Fibroblast of pulmonary artery (primary cell): ENCODE results near the gene CREB3L4.

Source experiments
- DNase-seq: peaks from one replicate; pipeline ENCODE4 v3.0.0-alpha.2; 2010; ENCODE audit warnings: low read depth
- H3K4me3 ChIP-seq: replicated peaks from 2 replicates; pipeline ENCODE4 v1.5.1; 2011; ENCODE audit warnings: low read depth, mild to moderate bottlenecking, control low read depth, low read length, moderate library complexity
- CTCF ChIP-seq: IDR thresholded peaks from 2 replicates; pipeline ENCODE4 v1.5.1; 2011; ENCODE audit warnings: mild to moderate bottlenecking, control low read depth, low read length, inconsistent platforms; ENCODE audit errors: missing control alignments

CREB3L4 gene

DNA sequence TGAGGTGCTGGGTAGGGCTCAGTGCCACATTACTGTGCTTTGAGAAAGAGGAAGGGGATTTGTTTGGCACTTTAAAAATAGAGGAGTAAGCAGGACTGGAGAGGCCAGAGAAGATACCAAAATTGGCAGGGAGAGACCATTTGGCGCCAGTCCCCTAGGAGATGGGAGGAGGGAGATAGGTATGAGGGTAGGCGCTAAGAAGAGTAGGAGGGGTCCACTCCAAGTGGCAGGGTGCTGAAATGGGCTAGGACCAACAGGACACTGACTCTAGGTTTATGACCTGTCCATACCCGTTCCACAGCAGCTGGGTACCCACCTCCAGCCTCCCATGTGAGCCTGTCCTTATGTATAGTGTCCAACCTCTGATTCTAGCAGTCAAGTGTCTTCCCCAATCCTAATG lies 8.2 kb upstream of the CREB3L4 start:
- H3K4me3 ChIP-seq, result no peak overlapping the region
- TF ChIP-seq CTCF, result no peak
- DNase-seq, result no peak

DNA sequence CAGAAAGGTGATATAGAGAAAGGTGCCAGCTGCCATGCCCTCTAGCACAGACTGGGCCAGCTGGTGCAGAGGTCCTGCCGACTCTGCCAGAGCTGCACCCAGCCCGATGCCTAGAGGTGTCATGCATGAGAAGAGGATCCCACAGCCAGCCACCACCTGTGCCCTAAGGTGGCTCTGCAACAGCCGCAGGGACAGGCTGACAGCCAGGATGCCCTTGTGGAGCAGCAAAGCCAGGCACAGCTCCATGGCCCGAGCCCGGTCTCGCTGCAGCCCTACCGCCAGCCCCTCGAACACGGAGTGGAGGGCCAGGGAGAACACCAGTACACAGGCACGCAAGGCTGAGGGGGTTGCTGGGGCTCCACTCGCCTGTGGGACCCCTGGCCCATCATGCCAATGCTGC lies 7.5 kb upstream of the CREB3L4 start:
- no peak for DNase-seq
- TF ChIP-seq CTCF, result no peak
- no peak overlapping the region for H3K4me3 ChIP-seq

DNA sequence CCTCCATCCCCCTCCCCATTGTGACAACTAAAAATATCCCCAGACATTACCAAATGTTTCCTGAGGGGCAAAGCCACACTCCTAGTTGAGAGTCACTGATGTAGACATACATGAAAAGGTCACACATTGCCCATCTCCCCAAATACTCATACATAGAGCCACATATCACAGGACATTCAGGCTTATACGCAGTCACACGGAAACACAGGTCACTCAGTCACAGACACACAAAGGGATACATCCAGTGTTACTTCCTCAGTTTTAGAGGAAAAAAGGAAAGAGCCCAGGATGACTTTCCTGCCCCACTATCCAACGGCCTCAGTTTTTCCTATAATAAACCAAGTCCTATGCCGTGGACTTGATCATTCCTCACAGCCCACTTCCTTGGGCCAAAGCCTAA lies 6.3 kb upstream of the CREB3L4 start:
- no peak for TF ChIP-seq CTCF
- H3K4me3 ChIP-seq, result peak overlapping the region; percentile 87

DNA sequence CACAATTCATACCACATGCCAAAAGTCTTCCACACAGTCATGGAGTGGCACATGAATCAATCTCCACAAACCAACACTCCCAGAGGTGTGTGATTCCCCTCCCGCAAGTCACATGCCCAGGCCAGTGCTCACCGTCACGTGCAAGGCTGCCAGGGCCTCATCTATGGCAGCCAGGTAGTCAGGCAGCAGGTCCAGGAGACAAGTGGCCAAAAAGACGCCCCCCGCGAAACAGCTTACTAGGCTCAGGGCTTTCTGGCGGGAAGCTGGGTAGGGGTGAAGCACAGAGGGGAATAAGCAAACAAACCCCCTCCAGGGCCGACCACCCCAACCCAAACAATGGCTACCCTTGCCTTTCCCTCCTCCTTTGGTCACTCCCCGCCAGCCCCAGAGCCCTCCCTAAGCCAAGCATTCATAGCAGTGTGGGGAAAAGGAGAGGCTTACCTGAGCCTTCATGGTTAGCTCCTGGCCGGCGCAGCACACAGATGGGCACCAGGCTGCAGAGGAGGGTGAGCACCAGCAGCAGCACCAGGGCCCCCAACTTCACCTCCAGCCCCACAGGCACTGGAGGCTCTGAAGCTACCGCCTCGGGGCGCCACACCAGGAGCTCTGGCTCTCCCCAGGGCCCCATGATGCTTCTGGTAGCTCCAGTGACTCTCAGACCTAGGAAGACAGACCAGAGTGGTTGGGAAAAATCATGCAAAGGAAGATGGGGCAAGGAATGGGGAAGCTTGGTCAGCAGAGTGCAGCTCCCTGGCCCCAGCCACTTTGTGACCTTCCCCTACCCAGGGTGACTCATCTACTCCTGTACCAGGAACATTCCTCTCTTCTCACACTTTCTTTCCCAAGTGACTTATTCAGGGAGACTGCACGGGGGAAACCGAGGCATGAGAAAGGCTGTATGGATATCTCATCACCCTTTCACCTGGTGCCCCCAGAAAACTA lies 5.3 kb upstream of the CREB3L4 start:
- no peak for TF ChIP-seq CTCF
- H3K4me3 ChIP-seq, result peak overlapping the region; percentile 87
- DNase-seq, result peak; percentile 48

More for the DNA sequence above, 6.3 kb upstream of the CREB3L4 start:
- DNase-seq, result no peak

GRCh38 chr1:153963030-153963849 lies 4.5 kb upstream of the CREB3L4 start, which contains the start of gene SLC39A1:
SLC39A1 (minus strand) TSS chr1:153963537; CDS start chr1:153962715, 822 bp downstream.
- H3K4me3 ChIP-seq, result peak within 1 kb of the TSS; percentile 87
- DNase-seq, result peak; percentile 96
- TF ChIP-seq CTCF, result no peak

DNA sequence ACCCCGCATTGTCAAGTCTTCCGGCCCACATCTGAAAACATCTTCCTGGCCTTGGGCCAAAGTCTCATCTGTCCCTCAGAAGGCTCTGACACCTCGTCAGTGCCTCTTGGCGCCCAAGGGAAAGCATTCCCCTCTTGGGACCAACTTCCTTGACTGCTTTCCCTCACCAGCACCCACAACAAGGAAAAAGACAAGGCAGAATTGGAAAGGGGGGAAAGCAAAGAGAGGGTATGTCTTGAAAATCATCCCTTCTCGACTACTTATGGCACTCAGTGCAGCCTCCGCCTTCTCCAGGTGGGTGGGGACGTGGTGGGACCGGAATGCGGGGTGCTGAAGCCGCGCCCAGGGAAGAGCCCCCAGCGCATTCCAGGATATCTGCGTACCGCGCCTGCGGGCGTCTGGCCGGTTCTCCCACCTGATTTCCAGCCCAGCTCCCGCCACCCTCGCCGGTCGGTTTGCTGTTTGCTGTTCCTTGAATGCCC lies 3.8 kb upstream of the CREB3L4 start:
- TF ChIP-seq CTCF, result no peak
- no peak for DNase-seq

More for the DNA sequence above, 3.8 kb upstream of the CREB3L4 start:
- H3K4me3 ChIP-seq, result peak overlapping the region; percentile 87
